DOHH2 (cell line): ENCODE data around the gene ARHGAP44.

Source experiments
- EZH2phosphoT487 ChIP-seq: fragments of 200-600 bp; sonication (generic); IDR thresholded peaks from 2 replicates; pipeline ENCODE4 v1.6.1; 2017; ENCODE audit warnings: borderline replicate concordance, mild to moderate bottlenecking, antibody characterized with exemption, low read length, moderate library complexity, mixed read lengths
- TF ChIP-seq, protein P1 (sequence below): fragments of 200-600 bp; sonication (generic); IDR thresholded peaks from one replicate; pipeline ENCODE4 v1.5.1; 2014; ENCODE audit warnings: antibody characterized with exemption, mild to moderate bottlenecking, low read depth, low read length; ENCODE audit not compliant: poor library complexity, severe bottlenecking

DNA sequence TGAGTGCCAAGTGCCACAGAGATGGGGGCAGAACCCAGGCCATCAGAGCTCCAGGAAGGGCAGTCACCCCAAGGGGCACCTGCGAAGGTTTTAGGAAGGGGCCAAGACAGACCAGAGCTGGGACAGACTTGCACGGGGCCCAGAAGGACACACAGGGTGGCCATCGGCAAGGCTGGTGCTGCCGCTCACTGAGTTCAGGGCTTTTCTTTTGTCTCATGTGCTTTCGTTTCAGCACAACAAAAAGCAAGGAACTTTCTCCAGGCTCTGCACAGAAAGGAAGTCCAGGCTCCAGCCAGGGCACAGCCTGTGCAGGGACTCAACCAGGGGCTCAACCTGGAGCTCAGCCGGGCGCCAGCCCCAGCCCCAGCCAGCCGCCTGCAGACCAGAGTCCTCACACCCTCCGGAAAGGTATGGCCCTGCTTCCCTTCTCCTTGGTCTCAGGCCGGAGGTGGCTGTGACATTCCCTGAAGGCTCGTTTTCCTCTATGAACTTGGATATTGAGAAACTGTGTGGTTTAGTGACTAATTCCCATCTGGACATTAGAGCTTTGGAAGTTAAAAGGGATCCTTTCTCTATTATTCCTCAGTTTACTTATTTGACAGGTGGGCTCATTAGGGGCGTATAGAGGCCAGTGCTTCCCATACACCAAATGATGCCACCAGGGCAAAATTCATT, 190.7 kb downstream of the ARHGAP44 start:
- TF ChIP-seq, protein P1, sequence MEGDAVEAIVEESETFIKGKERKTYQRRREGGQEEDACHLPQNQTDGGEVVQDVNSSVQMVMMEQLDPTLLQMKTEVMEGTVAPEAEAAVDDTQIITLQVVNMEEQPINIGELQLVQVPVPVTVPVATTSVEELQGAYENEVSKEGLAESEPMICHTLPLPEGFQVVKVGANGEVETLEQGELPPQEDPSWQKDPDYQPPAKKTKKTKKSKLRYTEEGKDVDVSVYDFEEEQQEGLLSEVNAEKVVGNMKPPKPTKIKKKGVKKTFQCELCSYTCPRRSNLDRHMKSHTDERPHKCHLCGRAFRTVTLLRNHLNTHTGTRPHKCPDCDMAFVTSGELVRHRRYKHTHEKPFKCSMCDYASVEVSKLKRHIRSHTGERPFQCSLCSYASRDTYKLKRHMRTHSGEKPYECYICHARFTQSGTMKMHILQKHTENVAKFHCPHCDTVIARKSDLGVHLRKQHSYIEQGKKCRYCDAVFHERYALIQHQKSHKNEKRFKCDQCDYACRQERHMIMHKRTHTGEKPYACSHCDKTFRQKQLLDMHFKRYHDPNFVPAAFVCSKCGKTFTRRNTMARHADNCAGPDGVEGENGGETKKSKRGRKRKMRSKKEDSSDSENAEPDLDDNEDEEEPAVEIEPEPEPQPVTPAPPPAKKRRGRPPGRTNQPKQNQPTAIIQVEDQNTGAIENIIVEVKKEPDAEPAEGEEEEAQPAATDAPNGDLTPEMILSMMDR, result no peak
- TF ChIP-seq EZH2phosphoT487, result no peak
